GM12873 (cell line): ENCODE data around the gene SIK3.

ENCODE experiments used
- TF ChIP-seq, protein P1 (sequence below): IDR thresholded peaks from 2 replicates; pipeline ENCODE4 v1.5.1; 2012; ENCODE audit warnings: low read depth, mild to moderate bottlenecking, moderate library complexity, low read length, control low read depth; ENCODE audit not compliant: insufficient read depth; ENCODE audit errors: missing control alignments

The SIK3 gene

DNA sequence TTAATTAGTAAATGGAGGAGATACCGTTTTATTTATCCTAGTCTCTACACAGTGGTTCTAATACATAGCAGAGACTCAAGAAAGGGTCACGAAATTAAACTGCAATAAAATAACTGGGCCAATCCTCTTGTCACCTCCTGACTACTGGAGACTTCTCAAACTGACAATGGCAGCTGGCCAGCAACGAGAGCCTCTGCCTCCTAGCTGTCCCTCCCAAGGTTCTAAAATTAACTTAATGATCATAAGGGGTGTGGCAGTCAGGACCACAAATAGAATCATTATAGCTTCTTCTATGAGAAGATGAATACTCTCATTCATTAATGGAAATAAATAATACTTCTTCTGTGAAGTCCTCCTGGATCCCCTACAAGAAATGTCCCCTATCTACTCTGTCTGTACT, 197.0 kb downstream of the SIK3 start:
- TF ChIP-seq, protein P1, sequence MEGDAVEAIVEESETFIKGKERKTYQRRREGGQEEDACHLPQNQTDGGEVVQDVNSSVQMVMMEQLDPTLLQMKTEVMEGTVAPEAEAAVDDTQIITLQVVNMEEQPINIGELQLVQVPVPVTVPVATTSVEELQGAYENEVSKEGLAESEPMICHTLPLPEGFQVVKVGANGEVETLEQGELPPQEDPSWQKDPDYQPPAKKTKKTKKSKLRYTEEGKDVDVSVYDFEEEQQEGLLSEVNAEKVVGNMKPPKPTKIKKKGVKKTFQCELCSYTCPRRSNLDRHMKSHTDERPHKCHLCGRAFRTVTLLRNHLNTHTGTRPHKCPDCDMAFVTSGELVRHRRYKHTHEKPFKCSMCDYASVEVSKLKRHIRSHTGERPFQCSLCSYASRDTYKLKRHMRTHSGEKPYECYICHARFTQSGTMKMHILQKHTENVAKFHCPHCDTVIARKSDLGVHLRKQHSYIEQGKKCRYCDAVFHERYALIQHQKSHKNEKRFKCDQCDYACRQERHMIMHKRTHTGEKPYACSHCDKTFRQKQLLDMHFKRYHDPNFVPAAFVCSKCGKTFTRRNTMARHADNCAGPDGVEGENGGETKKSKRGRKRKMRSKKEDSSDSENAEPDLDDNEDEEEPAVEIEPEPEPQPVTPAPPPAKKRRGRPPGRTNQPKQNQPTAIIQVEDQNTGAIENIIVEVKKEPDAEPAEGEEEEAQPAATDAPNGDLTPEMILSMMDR, result no peak

DNA sequence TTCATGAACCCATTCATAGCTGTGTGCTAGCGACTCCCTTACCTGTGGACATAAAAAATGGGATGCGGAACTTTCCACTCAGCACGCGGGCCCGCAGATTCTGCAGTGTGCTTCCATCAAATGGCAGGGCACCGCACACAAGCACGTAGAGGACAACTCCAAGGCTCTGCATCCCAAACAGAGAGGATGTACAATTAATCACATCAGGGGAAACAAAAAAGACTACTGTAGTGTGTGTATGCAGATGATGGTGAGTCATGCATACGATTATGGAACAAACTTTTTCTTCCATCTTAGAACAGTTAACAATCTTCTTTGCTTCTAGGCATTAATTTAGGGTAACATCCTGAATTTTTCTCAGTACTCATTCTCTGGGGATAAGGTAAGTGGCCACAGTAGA, 202.0 kb downstream of the SIK3 start:
- TF ChIP-seq, protein P1, result no peak

DNA sequence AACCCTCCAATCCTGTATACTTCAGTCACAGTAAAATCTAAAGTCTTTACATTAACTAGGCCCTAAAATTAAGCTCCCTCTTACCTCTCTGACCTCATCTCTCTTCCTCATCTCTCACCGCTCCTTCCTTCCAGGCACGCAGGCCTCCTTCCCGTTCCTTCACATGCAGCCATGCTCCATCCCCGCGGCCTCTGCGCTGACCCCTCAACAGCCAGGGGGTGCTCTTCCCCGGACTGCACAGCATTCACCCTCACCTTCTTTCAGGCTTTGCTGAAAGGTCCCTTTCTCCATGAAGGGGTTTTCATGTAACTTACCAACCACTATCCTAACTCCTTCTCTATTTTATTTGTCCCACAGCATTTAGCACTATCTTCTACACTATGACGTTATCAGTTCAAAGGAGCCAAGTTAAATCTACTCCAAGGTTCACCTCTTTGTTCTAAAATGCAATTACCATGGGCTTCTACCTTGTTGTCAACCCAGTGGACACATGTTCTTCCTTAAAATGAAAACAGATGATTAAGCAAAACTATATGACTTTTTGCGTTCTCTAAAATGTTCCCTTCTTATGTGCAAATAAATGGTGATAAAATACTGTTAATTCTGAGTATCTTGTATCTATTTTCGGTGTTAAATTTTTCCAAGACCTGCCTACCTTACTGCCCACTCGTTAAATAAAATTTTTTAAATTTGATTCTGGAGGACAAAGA, 203.0 kb downstream of the SIK3 start:
- TF ChIP-seq, protein P1, result peak; percentile 43

DNA sequence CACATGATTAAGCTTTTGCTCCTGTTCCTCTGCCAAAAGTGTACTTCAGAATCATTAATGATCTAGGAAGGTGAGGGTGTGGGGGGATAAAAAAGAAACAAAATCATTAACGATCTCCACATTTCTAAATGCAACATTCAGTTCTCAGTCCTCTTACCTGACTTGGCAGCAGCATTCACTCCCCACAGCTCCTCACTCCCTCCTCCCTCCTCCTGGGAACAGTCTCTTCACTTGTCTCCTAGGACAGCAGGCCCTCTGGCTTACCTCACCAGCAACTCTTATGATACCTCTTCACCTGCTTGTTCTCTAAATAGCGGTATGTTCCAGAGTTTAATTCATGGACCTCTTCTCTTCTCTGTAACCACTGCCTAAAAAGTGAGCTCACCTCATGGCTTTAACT, 204.3 kb downstream of the SIK3 start:
- TF ChIP-seq, protein P1, result no peak

DNA sequence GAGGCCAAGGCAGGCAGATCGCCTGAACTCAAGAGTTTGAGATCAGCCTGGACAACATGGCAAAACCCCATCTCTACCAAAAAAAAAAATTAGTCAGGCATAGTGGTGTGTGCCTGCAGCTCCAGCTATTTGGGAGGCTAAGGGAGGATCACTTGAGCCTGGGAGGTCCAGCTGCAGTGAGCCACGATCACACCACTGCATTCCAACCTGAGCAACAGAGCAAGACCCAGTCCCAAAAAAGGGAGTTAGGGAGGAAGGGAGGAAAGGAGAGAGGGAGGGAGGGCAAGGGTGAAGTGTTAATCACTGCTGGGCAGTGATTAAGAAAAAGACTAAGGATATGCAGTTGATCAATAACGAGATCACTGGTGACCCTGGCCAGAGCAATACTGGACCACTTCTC, 204.8 kb downstream of the SIK3 start:
- TF ChIP-seq, protein P1, result no peak

DNA sequence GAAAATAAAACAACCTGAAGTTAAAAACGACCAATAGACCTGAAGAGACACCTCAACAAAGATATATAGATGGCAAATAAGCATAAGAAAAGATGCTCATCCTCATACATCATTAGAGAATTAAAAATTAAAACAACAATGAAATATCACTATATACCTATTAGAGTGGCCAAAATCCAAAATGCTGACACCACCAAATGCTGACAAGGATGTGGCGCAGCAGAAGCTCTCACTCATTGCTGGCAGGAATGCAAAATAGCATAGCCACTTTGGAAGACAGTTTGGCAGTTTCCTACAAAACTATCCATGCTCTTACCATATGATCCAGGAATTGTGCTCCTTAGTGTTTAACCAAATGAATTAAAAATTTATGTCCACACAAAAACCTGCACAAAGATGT, 205.9 kb downstream of the SIK3 start:
- TF ChIP-seq, protein P1, result no peak

DNA sequence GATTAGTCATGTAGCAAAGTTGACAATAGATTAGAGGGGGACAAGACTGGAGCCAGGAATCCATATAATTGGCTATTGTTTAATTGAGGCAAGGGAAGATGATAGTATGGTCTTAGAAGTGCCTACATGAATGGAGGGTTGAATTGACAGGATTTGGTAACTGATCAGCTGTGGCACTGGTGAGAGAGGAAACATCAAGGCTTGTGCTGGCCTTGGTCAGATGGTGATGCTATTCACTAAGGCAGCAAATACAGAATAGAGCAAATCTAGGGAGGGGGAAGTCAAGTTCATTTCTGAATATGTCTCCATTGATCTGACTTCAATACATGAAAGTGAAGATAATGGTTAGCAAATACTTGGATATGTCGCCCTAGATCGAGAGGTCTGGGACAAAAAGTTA, 206.5 kb downstream of the SIK3 start:
- TF ChIP-seq, protein P1, result no peak
